HEK293 (cell line): ENCODE data around the gene SMPX.
A peak's percentile ranks its signal among the peaks of the same experiment; 100 is the strongest.

Experiments used
- CTCF ChIA-PET: fragments of 350-600 bp; formaldehyde crosslinking; extraction: SDS; loops from one replicate; lab custom pipeline; 2021; ENCODE audit warnings: antibody characterized with exemption; lab: Yijun Ruan, JAX
- POLR2A ChIA-PET: fragments of 300-600 bp; formaldehyde crosslinking; extraction: SDS; loops from one replicate; lab custom pipeline; 2020; ENCODE audit warnings: antibody characterized with exemption, inconsistent platforms; lab: Yijun Ruan, JAX
- H3K27ac ChIP-seq: fragments of 200-500 bp; sonication (Bioruptor generic); 2 replicates; pipeline ENCODE4 v1.5.1; 2014; ENCODE audit warnings: low read depth, low read length, control low read depth, inconsistent platforms; ENCODE audit errors: extremely low read depth
- H3K36me3 ChIP-seq, 2 experiments: fragments of 200-500 bp in 1 of 2; sonication (Bioruptor generic) in 1 of 2; 1 replicate in 1 of 2; 2 replicates in 1 of 2; pipeline ENCODE4 v1.5.1; 2014 to 2017; ENCODE audit warnings: inconsistent platforms in 2 of 2, low read length in 2 of 2; ENCODE audit not compliant: control insufficient read depth in 2 of 2, insufficient read depth in 1 of 2
- H3K4me1 ChIP-seq: fragments of 200-500 bp; sonication (Bioruptor generic); 2 replicates; pipeline ENCODE4 v1.5.1; 2014; ENCODE audit warnings: mild to moderate bottlenecking, low read length, inconsistent platforms; ENCODE audit not compliant: control insufficient read depth, insufficient read depth
- H3K4me3 ChIP-seq: 2 replicates; pipeline ENCODE4 v1.5.1; 2011; ENCODE audit warnings: low read depth, mild to moderate bottlenecking, control low read depth, low read length, moderate library complexity
- H3K9me3 ChIP-seq: fragments of 200-500 bp; sonication (Bioruptor generic); 2 replicates; pipeline ENCODE4 v1.5.1; 2014; ENCODE audit warnings: low read depth, low read length, inconsistent platforms; ENCODE audit not compliant: control insufficient read depth, insufficient read depth
- IKZF3 ChIP-seq: fragments of 450-650 bp; IDR thresholded peaks from 2 replicates; pipeline ENCODE4 v1.5.0; 2018; ENCODE audit warnings: missing biosample characterization, mild to moderate bottlenecking, missing genetic modification characterization, moderate library complexity
- KLF16 ChIP-seq: fragments of 450-650 bp; formaldehyde crosslinking; IDR thresholded peaks from 2 replicates; pipeline ENCODE4 v1.5.1; 2017; ENCODE audit warnings: missing biosample characterization, missing genetic modification characterization
- MYNN ChIP-seq: fragments of 450-650 bp; formaldehyde crosslinking; IDR thresholded peaks from 2 replicates; pipeline ENCODE4 v1.5.1; 2016; ENCODE audit warnings: missing biosample characterization, missing genetic modification characterization, borderline replicate concordance
- REPIN1 ChIP-seq: fragments of 450-650 bp; formaldehyde crosslinking; IDR thresholded peaks from 2 replicates; pipeline ENCODE4 v1.5.1; 2017; ENCODE audit warnings: missing biosample characterization, missing genetic modification characterization, low read depth
- TRIM28 ChIP-seq: IDR thresholded peaks from 2 replicates; pipeline ENCODE4 v1.6.1; 2011; ENCODE audit warnings: low read length, control low read depth, borderline replicate concordance
- ZBTB7A ChIP-seq: fragments of 450-650 bp; formaldehyde crosslinking; IDR thresholded peaks from 2 replicates; pipeline ENCODE4 v1.5.1; 2016; ENCODE audit warnings: low read depth, missing biosample characterization, missing genetic modification characterization
- ZNF2 ChIP-seq: fragments of 450-650 bp; formaldehyde crosslinking; IDR thresholded peaks from 2 replicates; pipeline ENCODE4 v1.5.1; 2016; ENCODE audit warnings: missing biosample characterization, missing genetic modification characterization
- ZNF202 ChIP-seq: fragments of 450-650 bp; formaldehyde crosslinking; IDR thresholded peaks from 2 replicates; pipeline ENCODE4 v1.5.1; 2016; ENCODE audit warnings: missing biosample characterization, missing genetic modification characterization, borderline replicate concordance
- ZNF354C ChIP-seq: fragments of 450-650 bp; formaldehyde crosslinking; IDR thresholded peaks from 2 replicates; pipeline ENCODE4 v1.5.1; 2016; ENCODE audit warnings: missing biosample characterization, missing genetic modification characterization, low read depth, borderline replicate concordance
- ZNF37A ChIP-seq: fragments of 450-650 bp; IDR thresholded peaks from 2 replicates; pipeline ENCODE4 v1.5.1; 2018; ENCODE audit warnings: missing biosample characterization, missing genetic modification characterization
- ZNF510 ChIP-seq: fragments of 450-650 bp; formaldehyde crosslinking; IDR thresholded peaks from 2 replicates; pipeline ENCODE4 v1.5.1; 2018; ENCODE audit warnings: mild to moderate bottlenecking, missing genetic modification characterization, missing biosample characterization; ENCODE audit not compliant: insufficient replicate concordance
- ZNF514 ChIP-seq: fragments of 450-650 bp; formaldehyde crosslinking; IDR thresholded peaks from 2 replicates; pipeline ENCODE4 v1.5.1; 2016; ENCODE audit warnings: missing biosample characterization, missing genetic modification characterization
- ZNF530 ChIP-seq: fragments of 450-650 bp; formaldehyde crosslinking; IDR thresholded peaks from 2 replicates; pipeline ENCODE4 v1.5.1; 2016; ENCODE audit warnings: low read depth, missing biosample characterization, missing genetic modification characterization
- ZNF544 ChIP-seq: fragments of 450-650 bp; formaldehyde crosslinking; IDR thresholded peaks from 2 replicates; pipeline ENCODE4 v1.5.0; 2017; ENCODE audit warnings: missing biosample characterization, missing genetic modification characterization
- ZNF549 ChIP-seq: fragments of 450-650 bp; IDR thresholded peaks from 2 replicates; pipeline ENCODE4 v1.5.1; 2018; ENCODE audit warnings: missing biosample characterization, missing genetic modification characterization, mild to moderate bottlenecking, inconsistent platforms, moderate library complexity
- ZNF610 ChIP-seq: fragments of 450-650 bp; formaldehyde crosslinking; IDR thresholded peaks from 2 replicates; pipeline ENCODE4 v1.5.1; 2016; ENCODE audit warnings: missing biosample characterization, missing genetic modification characterization, borderline replicate concordance
- ZNF623 ChIP-seq: fragments of 450-650 bp; formaldehyde crosslinking; IDR thresholded peaks from 2 replicates; pipeline ENCODE4 v1.5.1; 2016; ENCODE audit warnings: missing biosample characterization, missing genetic modification characterization
- ZNF660 ChIP-seq: fragments of 450-650 bp; IDR thresholded peaks from 2 replicates; pipeline ENCODE4 v1.5.1; 2018; ENCODE audit warnings: missing biosample characterization, mild to moderate bottlenecking, missing genetic modification characterization
- ZNF664 ChIP-seq: fragments of 450-650 bp; formaldehyde crosslinking; IDR thresholded peaks from 2 replicates; pipeline ENCODE4 v1.5.1; 2016; ENCODE audit warnings: missing biosample characterization, missing genetic modification characterization
- ZNF76 ChIP-seq: fragments of 450-650 bp; formaldehyde crosslinking; IDR thresholded peaks from 2 replicates; pipeline ENCODE4; 2016; ENCODE audit warnings: low read depth, missing biosample characterization, missing genetic modification characterization, borderline replicate concordance
- ZNF837 ChIP-seq: fragments of 450-650 bp; formaldehyde crosslinking; IDR thresholded peaks from 2 replicates; pipeline ENCODE4 v1.5.1; 2016; ENCODE audit warnings: missing biosample characterization, missing genetic modification characterization
- ZNF843 ChIP-seq: fragments of 450-650 bp; formaldehyde crosslinking; IDR thresholded peaks from 2 replicates; pipeline ENCODE4 v1.5.1; 2016; ENCODE audit warnings: missing biosample characterization, missing genetic modification characterization
- TF ChIP-seq, protein P1 (sequence below): fragments of 450-650 bp; formaldehyde crosslinking; IDR thresholded peaks from 2 replicates; pipeline ENCODE4 v1.5.1; 2016; ENCODE audit warnings: missing biosample characterization, missing genetic modification characterization
- TF ChIP-seq, protein P2 (sequence below): fragments of 450-650 bp; formaldehyde crosslinking; IDR thresholded peaks from 2 replicates; pipeline ENCODE4 v1.5.1; 2016; ENCODE audit warnings: missing biosample characterization, missing genetic modification characterization
- TF ChIP-seq, protein P3 (sequence below): fragments of 450-650 bp; formaldehyde crosslinking; IDR thresholded peaks from 2 replicates; pipeline ENCODE4 v1.5.1; 2016; ENCODE audit warnings: missing biosample characterization, missing genetic modification characterization
- TF ChIP-seq, protein P4 (sequence below): fragments of 450-650 bp; formaldehyde crosslinking; IDR thresholded peaks from 2 replicates; pipeline ENCODE4; 2016; ENCODE audit warnings: missing biosample characterization, missing genetic modification characterization
- TF ChIP-seq, protein P5 (sequence below): fragments of 450-650 bp; formaldehyde crosslinking; IDR thresholded peaks from 2 replicates; pipeline ENCODE4 v1.5.1; 2016; ENCODE audit warnings: missing biosample characterization, missing genetic modification characterization

Gene SMPX

DNA sequence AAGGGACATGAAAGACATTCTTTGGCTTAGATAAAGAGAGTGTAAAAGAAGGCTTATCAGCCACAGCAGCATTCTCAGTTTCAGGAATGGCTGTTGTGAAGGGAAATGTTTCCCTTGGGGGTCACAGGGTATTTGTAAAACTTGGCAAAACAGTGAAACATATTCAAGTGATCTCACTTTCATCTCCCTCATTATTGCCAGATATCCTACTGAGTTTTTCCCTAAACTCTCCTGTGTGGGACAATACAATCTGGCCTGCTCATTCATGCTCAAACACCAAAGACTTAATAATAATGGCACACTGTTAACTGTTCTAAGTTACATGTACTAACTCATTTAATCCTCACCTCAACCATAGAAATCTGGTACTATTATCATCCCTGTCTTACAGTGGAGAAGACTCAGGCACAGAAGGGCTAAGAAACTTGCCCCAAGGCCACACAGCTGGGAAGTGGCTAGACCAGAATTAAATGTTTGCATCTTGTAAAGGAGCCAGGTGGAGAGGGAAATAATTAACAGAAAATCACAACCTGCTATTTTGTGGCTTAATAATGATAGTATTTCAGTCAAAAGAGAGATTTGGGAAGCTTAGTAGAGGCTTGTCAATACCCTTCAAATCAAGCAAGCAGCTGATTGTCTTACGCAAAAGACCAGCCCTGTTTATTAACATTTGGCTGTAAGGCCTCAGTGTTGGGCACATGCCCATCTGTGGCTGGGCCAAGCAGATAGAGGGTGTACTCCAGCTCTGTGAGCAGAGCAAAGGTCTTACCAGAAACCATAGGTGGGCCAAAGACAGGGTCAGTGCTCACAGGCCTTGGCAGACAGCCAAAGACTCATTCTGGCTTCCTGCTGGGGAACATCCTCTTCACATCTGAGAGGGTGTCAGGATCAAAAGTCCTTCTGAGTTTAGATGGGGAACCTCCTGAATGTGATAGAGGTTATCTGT lies 17.3 kb downstream of the SMPX start:
- CTCF ChIA-PET = interaction anchor here (0.6 to 0.7 kb wide), 3 partner anchors 62 to 378 kb away, joined by 3 read pairs; no protein-coding TSS in a partner anchor
- Histone ChIP-seq H3K4me1 (peaks cover 14% of the 10 kb centered on the region), H3K27ac (peak overlapping the region; percentile 70), H3K9me3 (no peaks in the 10 kb centered on the region), H3K4me3 (no peak overlapping the region), H3K36me3 (no peaks in the 10 kb centered on the region)
- POLR2A ChIA-PET = interaction anchor here (0.7 to 1.6 kb wide), 3 partner anchors 37 to 186 kb away, joined by 3 to 4 read pairs (median 3); no protein-coding TSS in a partner anchor
- no peak for TF ChIP-seq ZNF37A (tag by site-specific recombination)
- TF ChIP-seq ZNF530 = no peak
- peak; percentile 68 for TF ChIP-seq ZNF843 (tag by site-specific recombination)
- no peak for TF ChIP-seq ZNF2 (tag by site-specific recombination)
- TF ChIP-seq TRIM28 = no peak
- TF ChIP-seq, protein P1, sequence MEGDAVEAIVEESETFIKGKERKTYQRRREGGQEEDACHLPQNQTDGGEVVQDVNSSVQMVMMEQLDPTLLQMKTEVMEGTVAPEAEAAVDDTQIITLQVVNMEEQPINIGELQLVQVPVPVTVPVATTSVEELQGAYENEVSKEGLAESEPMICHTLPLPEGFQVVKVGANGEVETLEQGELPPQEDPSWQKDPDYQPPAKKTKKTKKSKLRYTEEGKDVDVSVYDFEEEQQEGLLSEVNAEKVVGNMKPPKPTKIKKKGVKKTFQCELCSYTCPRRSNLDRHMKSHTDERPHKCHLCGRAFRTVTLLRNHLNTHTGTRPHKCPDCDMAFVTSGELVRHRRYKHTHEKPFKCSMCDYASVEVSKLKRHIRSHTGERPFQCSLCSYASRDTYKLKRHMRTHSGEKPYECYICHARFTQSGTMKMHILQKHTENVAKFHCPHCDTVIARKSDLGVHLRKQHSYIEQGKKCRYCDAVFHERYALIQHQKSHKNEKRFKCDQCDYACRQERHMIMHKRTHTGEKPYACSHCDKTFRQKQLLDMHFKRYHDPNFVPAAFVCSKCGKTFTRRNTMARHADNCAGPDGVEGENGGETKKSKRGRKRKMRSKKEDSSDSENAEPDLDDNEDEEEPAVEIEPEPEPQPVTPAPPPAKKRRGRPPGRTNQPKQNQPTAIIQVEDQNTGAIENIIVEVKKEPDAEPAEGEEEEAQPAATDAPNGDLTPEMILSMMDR (tag by site-specific recombination) = no peak
- TF ChIP-seq ZNF202 (tag by site-specific recombination) = no peak
- no peak for TF ChIP-seq ZNF549 (tag by site-specific recombination)
- no peak for TF ChIP-seq ZNF76 (tag by site-specific recombination)
- TF ChIP-seq, protein P2, sequence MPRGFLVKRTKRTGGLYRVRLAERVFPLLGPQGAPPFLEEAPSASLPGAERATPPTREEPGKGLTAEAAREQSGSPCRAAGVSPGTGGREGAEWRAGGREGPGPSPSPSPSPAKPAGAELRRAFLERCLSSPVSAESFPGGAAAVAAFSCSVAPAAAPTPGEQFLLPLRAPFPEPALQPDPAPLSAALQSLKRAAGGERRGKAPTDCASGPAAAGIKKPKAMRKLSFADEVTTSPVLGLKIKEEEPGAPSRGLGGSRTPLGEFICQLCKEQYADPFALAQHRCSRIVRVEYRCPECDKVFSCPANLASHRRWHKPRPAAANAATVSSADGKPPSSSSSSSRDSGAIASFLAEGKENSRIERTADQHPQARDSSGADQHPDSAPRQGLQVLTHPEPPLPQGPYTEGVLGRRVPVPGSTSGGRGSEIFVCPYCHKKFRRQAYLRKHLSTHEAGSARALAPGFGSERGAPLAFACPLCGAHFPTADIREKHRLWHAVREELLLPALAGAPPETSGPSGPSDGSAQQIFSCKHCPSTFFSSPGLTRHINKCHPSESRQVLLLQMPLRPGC (tag by site-specific recombination) = peak; percentile 41; the same call in 1 of the 2 replicates
- no peak for TF ChIP-seq ZNF837
- TF ChIP-seq, protein P3, sequence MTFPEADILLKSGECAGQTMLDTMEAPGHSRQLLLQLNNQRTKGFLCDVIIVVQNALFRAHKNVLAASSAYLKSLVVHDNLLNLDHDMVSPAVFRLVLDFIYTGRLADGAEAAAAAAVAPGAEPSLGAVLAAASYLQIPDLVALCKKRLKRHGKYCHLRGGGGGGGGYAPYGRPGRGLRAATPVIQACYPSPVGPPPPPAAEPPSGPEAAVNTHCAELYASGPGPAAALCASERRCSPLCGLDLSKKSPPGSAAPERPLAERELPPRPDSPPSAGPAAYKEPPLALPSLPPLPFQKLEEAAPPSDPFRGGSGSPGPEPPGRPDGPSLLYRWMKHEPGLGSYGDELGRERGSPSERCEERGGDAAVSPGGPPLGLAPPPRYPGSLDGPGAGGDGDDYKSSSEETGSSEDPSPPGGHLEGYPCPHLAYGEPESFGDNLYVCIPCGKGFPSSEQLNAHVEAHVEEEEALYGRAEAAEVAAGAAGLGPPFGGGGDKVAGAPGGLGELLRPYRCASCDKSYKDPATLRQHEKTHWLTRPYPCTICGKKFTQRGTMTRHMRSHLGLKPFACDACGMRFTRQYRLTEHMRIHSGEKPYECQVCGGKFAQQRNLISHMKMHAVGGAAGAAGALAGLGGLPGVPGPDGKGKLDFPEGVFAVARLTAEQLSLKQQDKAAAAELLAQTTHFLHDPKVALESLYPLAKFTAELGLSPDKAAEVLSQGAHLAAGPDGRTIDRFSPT (tag by site-specific recombination) = peak; percentile 48; the same call in 1 of the 2 replicates
- no peak for TF ChIP-seq ZNF514 (tag by site-specific recombination)
- no peak for TF ChIP-seq MYNN
- TF ChIP-seq ZNF660 = no peak
- no peak for TF ChIP-seq ZBTB7A (tag by site-specific recombination)
- no peak for TF ChIP-seq ZNF354C (tag by site-specific recombination)
- TF ChIP-seq ZNF510 (tag by site-specific recombination) = no peak
- peak; percentile 98 for TF ChIP-seq ZNF664 (tag by site-specific recombination)
- no peak for TF ChIP-seq ZNF623 (tag by site-specific recombination)
- no peak for TF ChIP-seq ZNF544
- TF ChIP-seq REPIN1 (tag by site-specific recombination) = no peak
- TF ChIP-seq, protein P4, sequence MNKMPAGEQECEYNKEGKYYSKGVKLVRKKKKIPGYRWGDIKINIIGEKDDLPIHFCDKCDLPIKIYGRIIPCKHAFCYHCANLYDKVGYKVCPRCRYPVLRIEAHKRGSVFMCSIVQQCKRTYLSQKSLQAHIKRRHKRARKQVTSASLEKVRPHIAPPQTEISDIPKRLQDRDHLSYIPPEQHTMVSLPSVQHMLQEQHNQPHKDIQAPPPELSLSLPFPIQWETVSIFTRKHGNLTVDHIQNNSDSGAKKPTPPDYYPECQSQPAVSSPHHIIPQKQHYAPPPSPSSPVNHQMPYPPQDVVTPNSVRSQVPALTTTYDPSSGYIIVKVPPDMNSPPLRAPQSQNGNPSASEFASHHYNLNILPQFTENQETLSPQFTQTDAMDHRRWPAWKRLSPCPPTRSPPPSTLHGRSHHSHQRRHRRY (tag by site-specific recombination) = no peak
- no peak for TF ChIP-seq ZNF610 (tag by site-specific recombination)
- TF ChIP-seq KLF16 (tag by site-specific recombination) = no peak
- 0 out of 2 replicates have a peak, but pooled peaks have one; percentile 15 for TF ChIP-seq IKZF3 (tag by site-specific recombination)
- TF ChIP-seq, protein P5, sequence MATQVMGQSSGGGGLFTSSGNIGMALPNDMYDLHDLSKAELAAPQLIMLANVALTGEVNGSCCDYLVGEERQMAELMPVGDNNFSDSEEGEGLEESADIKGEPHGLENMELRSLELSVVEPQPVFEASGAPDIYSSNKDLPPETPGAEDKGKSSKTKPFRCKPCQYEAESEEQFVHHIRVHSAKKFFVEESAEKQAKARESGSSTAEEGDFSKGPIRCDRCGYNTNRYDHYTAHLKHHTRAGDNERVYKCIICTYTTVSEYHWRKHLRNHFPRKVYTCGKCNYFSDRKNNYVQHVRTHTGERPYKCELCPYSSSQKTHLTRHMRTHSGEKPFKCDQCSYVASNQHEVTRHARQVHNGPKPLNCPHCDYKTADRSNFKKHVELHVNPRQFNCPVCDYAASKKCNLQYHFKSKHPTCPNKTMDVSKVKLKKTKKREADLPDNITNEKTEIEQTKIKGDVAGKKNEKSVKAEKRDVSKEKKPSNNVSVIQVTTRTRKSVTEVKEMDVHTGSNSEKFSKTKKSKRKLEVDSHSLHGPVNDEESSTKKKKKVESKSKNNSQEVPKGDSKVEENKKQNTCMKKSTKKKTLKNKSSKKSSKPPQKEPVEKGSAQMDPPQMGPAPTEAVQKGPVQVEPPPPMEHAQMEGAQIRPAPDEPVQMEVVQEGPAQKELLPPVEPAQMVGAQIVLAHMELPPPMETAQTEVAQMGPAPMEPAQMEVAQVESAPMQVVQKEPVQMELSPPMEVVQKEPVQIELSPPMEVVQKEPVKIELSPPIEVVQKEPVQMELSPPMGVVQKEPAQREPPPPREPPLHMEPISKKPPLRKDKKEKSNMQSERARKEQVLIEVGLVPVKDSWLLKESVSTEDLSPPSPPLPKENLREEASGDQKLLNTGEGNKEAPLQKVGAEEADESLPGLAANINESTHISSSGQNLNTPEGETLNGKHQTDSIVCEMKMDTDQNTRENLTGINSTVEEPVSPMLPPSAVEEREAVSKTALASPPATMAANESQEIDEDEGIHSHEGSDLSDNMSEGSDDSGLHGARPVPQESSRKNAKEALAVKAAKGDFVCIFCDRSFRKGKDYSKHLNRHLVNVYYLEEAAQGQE = no peak
